ELF-1 (cell line): ENCODE results near the gene TGFB1I1.
"Not testable (repeated sequence)": the region's sequence is repeated elsewhere in the genome, so short reads cannot be mapped to it uniquely, and the experiment has no call there.

Experiments used
- DNase-seq: peaks from one replicate; pipeline ENCODE4 v3.0.0-alpha.2; 2016; ENCODE audit warnings: low read depth, low spot score

TGFB1I1 gene

DNA sequence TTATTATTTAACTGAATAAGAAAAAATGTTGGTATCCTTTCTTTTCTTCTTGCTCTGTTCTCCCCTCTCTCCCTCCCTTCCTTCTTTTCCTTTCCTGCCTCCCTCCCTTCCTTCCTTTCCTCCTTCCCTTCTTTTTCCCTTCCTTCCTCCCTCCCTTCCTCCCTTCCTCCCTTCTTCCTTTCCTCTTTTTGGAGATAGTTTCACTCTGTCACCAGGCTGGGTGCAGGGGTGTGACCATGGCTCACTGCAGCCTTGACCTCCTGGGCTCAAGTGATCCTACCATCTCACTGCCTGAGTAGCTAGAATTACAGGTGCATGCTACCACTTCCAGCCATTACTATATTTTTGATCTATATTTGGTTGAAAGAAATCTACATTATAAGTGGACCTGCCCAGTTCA lies 41.9 kb downstream of the TGFB1I1 start:
- no peak for DNase-seq

DNA sequence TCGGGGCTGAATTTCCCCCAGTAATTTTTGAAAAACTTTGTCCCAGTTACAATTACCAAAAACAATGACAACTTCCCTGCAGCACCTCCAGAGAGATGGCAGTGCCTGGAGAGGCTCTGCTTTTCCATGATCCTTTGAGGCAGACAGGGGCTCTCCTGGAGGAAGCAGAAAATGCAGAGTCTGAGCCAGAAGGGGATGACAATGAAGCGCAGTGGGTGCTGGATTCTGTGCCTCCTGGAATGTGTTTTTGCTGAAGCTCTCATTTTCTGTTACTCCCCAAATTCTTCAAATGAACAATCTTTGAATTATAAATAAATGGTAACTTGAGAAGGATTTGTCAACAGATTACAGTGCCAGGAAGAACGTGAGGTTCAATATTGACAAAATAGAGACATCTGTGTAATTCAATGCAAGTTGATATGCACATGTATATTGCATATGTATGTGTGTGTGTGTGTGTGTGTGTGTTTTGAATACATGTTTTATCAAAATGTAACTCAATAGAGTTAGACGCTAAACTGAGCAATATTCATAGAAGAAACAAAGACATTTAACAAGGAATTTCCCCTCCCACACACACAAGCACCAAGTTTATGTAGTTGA lies 45.9 kb downstream of the TGFB1I1 start:
- DNase-seq = no peak

DNA sequence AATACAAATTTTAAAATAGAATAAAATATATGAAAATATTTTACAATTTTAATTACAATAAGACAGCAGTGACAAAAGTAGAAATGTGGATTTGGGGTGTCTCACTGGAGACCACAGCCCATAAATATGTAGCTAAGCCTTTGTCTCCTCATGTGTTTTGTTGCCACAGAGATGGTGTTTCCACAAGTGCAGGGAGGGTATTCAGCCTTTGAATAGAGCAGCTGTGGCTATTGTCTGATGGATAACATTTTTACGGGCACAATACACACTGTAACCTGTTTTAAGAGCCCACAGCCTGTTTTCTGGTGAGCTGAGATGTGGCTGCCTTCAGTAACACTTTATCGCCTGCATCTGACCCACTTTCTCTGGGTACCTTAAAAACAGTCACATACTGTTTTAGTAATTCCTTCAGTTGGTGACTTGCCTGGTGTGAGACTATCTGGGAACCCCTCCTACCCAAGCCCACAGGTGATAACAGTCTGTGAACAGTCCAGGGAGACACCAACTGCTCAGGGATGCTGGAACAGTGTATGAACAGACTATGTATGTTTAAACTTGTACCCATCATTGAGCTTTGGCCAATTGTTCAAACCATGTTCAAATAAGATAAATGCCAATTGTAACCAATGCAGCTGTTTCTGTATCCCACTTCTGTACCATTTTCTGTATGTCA lies 47.9 kb downstream of the TGFB1I1 start:
- no peak for DNase-seq

DNA sequence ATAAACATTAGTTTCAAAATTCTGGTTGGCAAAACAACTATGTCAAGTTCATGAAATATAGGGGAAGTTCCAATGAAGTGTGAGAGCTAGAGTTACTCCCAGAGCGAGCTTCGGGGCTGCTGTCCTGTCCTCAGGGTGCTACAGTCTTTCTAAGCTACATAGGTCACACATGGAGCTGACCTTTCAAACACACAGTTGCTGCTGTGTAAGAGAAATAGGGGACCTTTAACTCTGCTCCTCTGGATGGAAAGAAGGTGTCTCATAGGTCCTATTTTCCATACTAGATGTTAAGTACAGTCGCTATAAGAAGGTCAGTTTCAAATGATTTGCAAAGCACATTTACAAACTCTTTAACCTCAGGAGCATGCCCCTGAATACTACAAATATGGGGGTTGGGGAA lies 49.4 kb downstream of the TGFB1I1 start:
- no peak for DNase-seq

DNA sequence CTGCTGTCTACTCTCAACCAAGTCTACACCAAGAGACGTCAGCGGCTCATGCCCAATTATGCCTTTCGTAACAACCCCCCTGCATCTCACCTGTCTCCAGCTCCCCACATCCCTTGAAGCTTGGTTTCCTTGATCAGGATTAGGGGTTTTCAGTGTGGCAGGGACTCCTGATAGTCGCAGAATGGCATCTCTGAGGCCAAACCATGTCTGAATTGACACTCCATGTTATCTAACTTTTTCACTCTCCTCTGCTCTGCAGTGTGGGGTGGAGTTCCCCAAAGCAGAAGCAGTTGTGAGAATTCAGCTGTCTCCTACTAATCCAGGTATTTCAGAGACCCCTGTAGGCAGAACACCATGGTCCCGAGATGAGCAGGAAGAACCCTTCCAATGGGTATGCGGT lies 50.1 kb downstream of the TGFB1I1 start:
- no peak for DNase-seq

DNA sequence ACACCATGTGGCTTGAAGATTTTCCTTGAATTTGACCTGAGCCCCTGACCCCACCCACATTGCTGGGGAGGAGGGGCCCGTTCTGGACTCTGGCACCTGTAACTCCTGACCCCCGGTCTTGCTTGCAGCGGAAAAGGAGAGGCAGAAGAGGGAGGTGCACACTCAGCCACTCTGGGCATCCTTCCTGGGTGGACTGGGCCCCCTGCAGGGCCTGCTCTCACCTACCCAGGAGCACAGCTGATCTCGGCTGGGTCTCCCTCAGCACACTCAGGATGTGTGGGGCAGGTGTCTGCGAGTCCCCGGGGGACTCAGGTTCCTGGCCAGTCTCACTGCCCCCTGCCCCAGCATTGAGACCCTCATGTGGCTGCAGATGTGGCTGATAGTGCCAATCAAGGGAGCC lies 51.8 kb downstream of the TGFB1I1 start:
- not testable (repeated sequence) for DNase-seq

DNA sequence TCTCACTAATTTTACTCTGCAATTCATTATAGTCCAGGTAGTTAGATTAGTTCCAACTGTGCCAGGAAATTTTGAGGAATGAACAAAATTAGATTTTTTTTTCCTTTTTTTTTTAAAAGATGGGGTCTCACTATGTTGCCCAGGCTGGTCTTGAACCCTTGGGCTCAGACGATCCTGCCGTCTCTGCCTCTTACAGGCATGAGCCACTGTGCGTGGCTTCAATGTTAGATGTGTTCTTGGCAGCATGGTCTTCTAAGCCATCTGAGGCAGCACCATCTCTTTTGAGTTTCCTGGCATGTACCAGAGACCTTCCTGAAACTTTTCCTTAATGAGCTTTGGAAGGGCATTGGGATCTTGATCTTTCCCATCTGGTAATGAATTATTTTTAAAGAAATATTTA lies 53.2 kb downstream of the TGFB1I1 start:
- DNase-seq = no peak
